Fibroblast of lung (primary cell): ENCODE measurements around the gene TLCD1.
"Not testable (repeated sequence)": the region's sequence is repeated elsewhere in the genome, so short reads cannot be mapped to it uniquely, and the experiment has no call there.

ENCODE experiments used
- EZH2 ChIP-seq: IDR thresholded peaks from 2 replicates; pipeline ENCODE4 v1.5.1; 2012; ENCODE audit warnings: low read length, control low read depth, mild to moderate bottlenecking; ENCODE audit errors: missing control alignments
- TF ChIP-seq, protein P1 (sequence below), 2 donors: IDR thresholded peaks in 1 of 2; conservative IDR thresholded peaks in 1 of 2; 1 replicate in 1 of 2; 2 replicates in 1 of 2; pipeline ENCODE4 v1.5.1; 2011 to 2012; ENCODE audit warnings: low read length in 2 of 2, control low read depth in 1 of 2, inconsistent platforms in 1 of 2, low read depth in 1 of 2, mild to moderate bottlenecking in 1 of 2

DNA sequence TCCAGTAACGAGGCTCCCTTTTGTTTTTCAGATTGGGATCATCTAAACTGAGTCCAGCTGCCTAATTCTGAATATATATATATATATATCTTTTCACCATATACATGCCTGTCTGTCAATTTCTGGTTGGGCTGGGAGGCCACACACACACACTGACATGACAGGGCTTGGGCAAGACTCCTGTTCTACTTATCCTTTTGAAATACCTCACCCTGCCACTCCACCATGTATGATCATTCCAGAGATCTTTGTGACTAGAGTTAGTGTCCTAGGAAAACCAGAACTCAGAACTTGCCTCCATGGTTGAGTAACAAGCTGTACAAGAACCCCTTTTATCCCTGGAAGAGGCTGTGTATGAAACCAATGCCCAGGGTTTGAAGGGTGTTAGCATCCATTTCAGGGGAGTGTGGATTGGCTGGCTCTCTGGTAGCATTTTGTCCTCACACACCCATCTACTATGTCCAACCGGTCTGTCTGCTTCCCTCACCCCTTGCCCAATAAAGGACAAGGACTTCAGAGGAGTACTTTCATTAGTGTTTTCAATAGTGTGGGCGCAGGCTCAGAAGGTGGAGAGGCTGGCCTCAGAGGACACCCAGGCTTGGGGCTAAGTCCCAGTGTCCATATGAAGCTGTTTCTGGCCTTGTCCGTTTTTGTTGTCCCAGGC is 2.1 kb downstream of the TLCD1 start:
- TF ChIP-seq, protein P1, sequence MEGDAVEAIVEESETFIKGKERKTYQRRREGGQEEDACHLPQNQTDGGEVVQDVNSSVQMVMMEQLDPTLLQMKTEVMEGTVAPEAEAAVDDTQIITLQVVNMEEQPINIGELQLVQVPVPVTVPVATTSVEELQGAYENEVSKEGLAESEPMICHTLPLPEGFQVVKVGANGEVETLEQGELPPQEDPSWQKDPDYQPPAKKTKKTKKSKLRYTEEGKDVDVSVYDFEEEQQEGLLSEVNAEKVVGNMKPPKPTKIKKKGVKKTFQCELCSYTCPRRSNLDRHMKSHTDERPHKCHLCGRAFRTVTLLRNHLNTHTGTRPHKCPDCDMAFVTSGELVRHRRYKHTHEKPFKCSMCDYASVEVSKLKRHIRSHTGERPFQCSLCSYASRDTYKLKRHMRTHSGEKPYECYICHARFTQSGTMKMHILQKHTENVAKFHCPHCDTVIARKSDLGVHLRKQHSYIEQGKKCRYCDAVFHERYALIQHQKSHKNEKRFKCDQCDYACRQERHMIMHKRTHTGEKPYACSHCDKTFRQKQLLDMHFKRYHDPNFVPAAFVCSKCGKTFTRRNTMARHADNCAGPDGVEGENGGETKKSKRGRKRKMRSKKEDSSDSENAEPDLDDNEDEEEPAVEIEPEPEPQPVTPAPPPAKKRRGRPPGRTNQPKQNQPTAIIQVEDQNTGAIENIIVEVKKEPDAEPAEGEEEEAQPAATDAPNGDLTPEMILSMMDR (conservative IDR thresholded peaks at IDR 0.05 in 1 of 2, IDR thresholded peaks at IDR 0.05 in 1 of 2; ENCODE audit: low read depth in 1 of 2, low read length in 2 of 2): not testable (repeated sequence)
- not testable (repeated sequence) for TF ChIP-seq EZH2
